Hippocampal formation (tissue), 2 donors: Measurements from ENCODE around the gene ABAT.

Experiments
- DNase-seq, 2 donors: peaks; one replicate each; lab custom pipeline; 2025; lab: John Stamatoyannopoulos, UW

Gene ABAT

DNA sequence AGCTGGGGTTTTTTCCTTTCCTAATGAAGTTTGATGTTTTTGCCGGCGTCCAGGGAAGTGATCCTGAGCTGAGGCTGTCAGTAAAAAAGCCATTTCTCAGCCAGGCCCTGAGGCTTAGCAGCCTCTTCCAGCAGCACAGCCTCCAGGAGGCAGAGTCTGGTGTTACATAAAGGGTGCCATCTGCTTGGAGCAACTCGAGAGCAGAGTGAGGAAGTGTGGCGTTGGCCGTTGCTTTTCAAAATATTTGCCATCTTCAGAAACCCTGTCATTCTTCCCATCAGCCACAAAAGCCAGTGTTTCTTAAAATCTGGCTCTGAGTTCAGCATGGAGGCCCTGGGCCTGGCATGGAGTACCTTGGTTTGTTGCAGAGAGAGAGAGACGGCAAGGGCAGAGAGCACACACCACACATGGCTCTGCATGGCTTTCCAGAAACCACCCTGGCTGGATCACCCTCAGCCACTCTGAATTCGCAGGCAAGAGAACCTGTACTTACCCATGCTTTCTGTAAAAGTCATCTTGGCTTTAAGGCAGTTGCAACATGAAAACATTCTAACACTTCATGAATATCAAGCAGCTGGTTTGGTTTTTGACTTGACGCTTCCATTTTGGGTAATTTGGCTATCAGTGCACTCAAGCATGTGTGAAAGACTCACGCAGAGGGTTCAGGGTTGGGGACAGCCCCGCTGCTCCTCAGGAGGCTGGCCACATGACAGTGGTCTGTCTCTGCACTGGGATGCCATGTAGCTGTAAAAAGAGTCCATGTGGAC lies 144.3 kb downstream of the ABAT start:
- DNase-seq = no peak

DNA sequence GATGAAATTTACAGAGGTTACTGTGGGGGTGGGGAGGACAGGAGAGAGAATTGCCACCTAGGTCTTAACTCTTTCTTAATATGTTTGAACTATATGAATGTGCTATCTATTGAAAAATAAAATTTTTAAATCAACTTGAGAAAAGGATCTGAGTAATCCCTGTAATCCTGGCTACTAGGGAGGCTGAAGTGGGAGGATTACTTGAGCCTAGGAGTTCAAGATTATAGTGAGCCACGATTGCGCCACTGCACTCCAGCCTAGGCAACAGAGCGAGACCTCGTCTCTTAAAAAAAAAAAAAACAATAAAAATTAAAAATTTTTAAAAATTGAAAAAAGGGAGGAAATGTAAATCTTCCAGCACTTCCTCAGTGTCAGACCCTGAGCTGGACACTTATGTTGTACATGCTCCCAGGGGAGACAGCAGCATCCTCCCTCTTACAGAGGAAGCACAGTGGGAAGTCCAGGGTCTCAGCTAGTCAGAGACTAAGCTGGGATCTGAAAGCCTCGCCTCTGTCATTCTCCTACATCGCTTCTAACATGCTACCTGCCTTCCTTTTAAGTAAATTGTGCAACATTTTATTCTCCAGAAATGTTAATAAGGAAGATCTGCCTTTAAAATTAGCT lies 145.1 kb downstream of the ABAT start:
- no peak for DNase-seq

DNA sequence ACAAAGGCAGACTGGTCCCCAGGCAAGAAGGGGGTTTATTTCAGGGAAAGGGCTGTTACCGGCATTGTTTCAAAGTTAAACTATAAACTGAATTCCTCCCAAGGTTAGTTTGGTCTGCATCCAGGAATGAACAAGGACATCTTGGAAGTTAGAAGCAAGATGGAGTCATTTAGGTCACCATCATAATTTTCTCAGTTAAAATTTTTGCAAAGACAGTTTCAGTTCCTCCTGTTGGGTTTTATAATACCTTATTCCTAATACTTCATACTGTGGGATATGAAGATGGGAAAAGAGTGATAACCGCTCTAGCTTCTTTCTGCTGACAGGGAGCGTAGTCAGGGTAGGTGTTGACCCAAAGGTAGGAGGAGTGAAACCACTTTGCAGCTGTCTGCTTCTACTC lies 148.0 kb downstream of the ABAT start:
- no peak for DNase-seq

DNA sequence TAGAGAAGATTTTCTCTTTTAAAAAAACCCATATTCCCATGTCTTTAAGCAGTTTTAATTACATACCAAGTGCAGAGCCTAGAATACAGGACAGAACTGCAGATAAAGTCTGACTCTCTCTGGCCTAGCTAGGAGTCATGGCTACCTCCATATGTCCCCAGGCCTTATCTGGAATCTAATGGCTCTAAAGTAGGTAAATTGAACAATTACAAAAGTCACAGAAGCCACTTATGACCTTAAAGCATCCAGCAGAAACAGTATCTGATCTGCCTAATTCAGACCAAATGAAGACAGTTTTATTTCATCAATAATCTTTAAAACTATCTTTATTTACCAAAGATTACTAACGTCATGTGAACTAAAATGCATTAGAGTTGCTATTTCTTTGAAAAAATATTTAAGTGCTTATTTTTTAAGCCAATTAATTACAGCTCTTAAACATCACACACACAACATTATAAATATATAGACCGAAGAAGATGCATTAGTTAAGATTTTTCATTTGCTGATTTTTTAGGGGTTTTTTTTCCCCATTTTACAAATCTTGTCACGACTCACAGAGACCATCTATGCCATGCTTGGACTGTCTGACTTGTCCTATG lies 152.0 kb downstream of the ABAT start:
- no peak for DNase-seq

DNA sequence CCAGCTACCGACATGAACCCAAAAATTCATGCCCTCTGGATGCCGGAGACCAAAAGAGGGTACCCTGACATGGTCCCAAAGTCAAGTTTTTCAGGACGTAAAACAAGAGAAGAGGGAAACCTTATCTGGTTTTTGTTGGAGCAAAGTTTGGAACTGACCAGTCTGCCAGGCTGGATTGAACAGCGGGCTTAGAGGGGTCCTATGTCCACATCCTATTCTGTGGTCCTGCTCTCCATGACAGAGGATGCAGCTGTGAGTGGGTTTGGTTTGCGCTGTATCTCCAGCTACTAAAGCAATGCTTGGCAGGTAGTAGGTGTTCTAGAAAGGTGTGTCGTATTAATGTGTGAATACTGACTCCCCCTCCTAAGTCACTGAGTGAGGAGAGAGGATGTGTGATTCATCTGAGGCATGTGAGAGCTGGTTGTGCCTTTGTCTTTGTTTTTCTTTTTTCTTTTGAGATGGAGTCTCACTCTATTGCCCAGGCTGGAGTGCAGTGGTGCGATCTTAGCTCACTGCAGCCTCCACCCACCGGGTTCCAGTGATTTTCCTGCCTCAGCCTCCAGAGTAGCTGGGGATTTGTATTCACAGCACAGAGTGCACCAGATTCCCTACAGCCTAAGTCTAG lies 154.2 kb downstream of the ABAT start:
- no peak for DNase-seq

DNA sequence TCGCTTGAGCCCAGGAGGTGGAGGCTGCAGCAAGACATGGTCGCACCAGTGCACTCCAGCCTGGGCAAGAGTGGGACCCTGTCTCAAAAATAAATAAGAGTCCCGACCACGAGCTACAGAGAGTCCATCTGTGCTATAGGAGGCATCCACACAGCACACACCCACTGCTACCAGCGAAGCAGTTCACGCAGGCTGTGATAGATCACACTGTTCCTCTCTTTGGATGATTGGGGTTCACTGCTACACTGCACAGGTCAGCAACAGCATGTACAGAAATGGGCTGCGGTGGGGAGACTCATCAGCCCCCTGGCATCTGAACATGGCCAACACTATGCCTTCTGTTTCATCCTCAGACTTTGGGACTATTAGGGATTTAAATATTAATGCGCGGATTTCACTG lies 157.0 kb downstream of the ABAT start:
- DNase-seq = no peak

DNA sequence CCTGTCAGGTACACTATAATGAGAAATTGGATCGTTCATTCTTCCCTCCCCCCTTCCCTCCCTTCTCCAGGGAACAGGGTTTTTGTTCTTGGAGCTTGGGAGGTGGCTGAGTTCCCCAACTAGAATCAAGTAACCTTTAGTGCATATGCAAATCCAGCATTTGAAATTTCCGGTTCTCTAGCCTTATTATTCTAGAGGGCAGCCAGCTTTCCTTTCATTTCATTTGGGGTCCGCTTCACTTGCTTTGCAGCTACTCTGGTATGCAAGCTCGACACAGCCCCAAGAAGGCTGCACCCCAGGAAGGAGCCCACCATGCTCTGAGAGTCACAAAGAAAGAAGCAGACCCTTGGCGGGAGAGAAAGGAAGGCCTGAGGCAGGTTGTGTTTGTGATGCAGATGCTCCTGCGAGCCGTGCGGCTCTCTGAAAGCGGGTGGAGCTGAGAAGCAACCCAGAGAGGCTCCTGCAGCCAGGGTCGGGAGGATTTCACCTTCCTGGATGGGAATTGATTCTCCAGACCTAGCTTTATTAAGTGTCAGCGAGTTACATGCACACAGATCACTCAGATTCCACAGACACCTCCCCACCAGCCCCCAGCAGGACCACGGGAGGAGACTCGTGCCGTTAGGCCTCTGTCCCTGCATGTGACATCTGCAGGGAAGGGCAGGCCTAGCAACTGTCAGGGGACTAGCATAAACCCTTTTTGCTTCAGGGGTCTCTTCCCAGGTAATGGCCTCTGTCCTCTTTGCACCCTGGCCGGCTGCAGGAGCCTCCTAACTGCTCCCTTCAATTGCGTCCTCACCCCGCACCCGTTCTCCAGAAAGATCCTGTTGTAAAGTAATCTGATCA lies 157.7 kb downstream of the ABAT start:
- no peak for DNase-seq

DNA sequence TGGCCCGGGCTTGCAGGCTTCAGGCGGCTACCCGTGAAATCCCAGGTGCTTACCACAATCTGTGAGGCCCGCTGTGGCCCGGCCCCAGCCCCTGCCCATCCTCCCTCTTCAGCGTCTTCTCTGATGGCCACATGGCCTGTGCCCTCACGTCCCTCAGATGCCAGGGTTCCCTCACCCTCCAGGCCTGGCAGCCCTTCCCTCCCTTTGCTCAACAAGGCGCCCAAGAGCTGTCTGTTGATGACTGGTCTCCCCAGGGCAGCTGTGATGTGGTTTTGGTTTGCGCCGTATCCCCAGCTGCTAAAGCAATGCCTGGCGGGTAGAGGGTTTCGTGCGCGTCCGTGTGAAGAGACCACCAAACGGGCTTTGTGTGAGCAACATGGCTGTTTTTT lies 158.3 kb downstream of the ABAT start:
- no peak for DNase-seq
